Parathyroid adenoma (tissue), 2 donors: Measurements from ENCODE around the gene HAPSTR1.

ENCODE experiments used
- H2AFZ ChIP-seq: fragments of 300-600 bp; sonication (generic); one replicate; pipeline ENCODE4 v1.7.0; 2017; ENCODE audit warnings: antibody characterized with exemption, mild to moderate bottlenecking
- H3K27ac ChIP-seq: fragments of 300-600 bp; sonication (generic); one replicate; pipeline ENCODE4 v1.7.0; 2017
- H3K27me3 ChIP-seq: fragments of 300-600 bp; sonication (generic); one replicate; pipeline ENCODE4 v1.7.0; 2017; ENCODE audit warnings: low read length; ENCODE audit not compliant: control insufficient read depth, insufficient read depth
- H3K36me3 ChIP-seq: fragments of 300-600 bp; sonication (generic); one replicate; pipeline ENCODE4 v1.7.0; 2017; ENCODE audit warnings: low read length; ENCODE audit not compliant: control insufficient read depth, insufficient read depth
- H3K4me1 ChIP-seq: fragments of 300-600 bp; sonication (generic); one replicate; pipeline ENCODE4 v1.7.0; 2017; ENCODE audit warnings: control low read depth
- H3K4me2 ChIP-seq: fragments of 300-600 bp; sonication (generic); one replicate; pipeline ENCODE4 v1.7.0; 2017; ENCODE audit warnings: low read length
- H3K4me3 ChIP-seq: fragments of 300-600 bp; sonication (generic); one replicate; pipeline ENCODE4 v1.7.0; 2017; ENCODE audit warnings: low read depth, low read length
- H3K79me2 ChIP-seq: fragments of 300-600 bp; sonication (generic); one replicate; pipeline ENCODE4 v1.7.0; 2017; ENCODE audit warnings: control low read depth
- H3K9ac ChIP-seq: fragments of 300-600 bp; sonication (generic); one replicate; pipeline ENCODE4 v1.7.0; 2017; ENCODE audit warnings: mild to moderate bottlenecking
- H3K9me3 ChIP-seq: fragments of 300-600 bp; sonication (generic); one replicate; pipeline ENCODE4 v1.7.0; 2017; ENCODE audit warnings: low read length; ENCODE audit not compliant: control insufficient read depth
- CTCF ChIP-seq: fragments of 300-600 bp; sonication (generic); IDR thresholded peaks from one replicate; pipeline ENCODE4 v1.7.0; 2017; ENCODE audit warnings: antibody characterized with exemption, mild to moderate bottlenecking
- donor health status: primary hyperparathyroidism.

HAPSTR1 gene

DNA sequence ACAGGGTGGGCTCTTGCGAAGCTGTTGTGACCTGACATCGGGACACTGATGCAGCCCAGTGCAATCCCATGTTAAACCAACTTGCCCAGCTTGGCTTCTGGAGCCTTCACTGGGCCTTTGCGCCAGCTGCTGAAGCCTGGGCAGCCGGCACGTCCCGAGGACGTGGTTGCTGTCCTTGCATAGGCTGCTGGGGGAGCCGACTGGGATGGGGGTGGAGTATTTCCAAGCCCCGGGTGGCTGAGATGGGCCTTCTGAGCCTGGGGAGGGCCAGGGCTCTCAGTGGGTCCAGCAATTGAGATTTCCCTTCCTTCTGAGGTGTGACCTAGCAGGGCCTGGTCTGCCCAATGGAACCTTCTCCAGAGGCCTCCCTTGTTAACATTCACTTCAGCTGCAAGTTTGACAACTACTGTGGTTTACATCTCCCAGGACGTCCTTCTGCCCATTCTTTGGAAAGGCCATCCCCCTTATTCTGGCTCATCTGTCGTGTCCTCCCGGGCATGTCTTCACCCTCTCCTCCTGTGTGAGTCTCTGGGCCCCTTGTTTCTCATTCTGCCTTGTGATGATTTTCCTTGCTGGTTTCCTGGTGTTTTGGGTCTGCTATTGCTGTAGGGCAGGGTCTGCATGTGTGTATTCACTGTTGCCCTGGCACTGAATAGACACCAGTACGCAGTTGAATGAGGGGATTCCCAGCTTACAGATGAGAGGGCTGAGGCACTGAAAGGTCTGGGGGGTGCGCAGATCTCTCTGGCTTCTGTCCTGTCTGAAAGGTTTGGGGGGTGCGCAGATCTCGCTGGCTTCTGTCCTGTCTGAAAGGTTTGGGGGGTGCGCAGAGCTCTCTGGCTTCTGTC is 34.4 kb downstream of the HAPSTR1 start:
- no peak overlapping the region for H3K27ac ChIP-seq
- no peak overlapping the region for H3K4me2 ChIP-seq
- H3K4me3 ChIP-seq: no peak overlapping the region
- H3K36me3 ChIP-seq: no peaks in the 10 kb centered on the region
- TF ChIP-seq CTCF: no peak
- no peaks in the 10 kb centered on the region for H3K27me3 ChIP-seq
- H3K9me3 ChIP-seq: no peaks in the 10 kb centered on the region
- peaks cover 17% of the 10 kb centered on the region for H3K79me2 ChIP-seq
- H3K9ac ChIP-seq: no peak overlapping the region
- H2AFZ ChIP-seq: no peak overlapping the region
- peaks cover 10% of the 10 kb centered on the region for H3K4me1 ChIP-seq

DNA sequence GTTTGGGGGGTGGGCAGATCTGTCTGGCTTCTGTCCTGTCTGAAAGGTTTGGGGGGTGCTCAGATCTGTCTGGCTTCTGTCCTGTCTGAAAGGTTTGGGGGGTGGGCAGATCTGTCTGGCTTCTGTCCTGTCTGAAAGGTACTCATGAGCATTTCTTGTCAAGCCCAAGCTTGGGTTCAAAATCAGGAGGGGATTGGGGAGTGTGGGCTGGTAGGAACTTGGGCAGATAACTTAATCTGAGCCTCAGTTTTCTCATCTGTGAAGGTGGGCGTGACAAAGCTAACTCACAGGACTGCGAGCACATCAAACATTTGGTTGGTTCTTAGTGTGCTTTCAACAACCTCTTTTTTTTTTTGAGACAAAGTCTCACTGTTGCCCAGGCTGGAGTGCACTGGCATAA is 35.2 kb downstream of the HAPSTR1 start:
- Histone ChIP-seq H3K4me1 (peaks cover 10% of the 10 kb centered on the region), H3K27ac (no peak overlapping the region), H3K4me3 (no peak overlapping the region), H3K36me3 (no peaks in the 10 kb centered on the region), H3K9ac (no peak overlapping the region), H3K4me2 (no peak overlapping the region), H3K79me2 (peaks cover 12% of the 10 kb centered on the region), H3K27me3 (no peaks in the 10 kb centered on the region), H3K9me3 (no peaks in the 10 kb centered on the region), H2AFZ (no peak overlapping the region)
- no peak for TF ChIP-seq CTCF

DNA sequence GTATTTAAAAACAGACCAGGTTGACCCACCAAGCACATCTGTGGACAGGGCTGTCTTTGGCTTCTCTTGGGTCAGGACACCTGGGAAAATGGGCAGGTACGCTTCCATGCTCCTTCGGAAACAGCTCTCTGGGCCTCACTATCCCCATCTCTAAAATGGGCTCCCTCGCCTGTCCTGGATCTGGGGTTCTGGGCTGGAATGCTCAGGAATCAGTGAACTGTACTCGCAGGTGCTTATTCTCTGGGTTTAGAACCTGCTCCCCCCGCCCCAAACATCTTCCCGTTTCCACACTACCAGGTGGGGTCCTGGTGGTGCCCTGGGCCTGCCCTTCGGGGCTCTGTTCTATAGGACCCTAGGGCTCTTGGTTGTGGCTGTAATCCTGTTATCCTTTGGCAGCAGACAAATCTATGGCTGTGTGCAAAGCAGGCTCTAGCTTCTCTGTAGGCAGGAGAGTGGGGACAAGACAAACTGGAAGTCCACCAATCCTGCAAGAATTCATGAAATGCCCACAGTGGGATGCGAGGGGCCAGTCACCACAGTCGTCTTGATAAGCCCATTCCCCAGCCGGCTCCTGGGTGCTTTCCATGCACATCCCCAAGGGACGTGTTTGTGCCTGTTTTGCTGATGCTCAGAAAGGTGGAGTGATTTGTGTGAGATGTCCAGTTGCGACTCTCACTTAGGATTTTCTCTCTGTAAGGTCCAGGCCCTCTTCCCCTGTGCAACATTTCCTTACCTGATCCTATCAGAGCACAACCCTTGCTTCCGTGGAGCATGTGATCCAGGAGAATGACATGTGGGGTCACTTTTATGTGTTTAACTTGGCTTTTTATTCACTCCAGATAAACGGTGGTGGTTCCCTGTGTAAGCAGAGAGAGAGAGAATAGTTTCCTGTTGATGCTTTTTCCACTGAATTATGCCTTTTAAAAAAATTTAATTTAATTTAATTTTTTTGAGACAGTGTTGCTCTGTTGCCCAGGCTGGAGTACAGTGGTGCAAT is 37.2 kb downstream of the HAPSTR1 start:
- Histone ChIP-seq H3K9ac (no peak overlapping the region), H3K4me3 (no peak overlapping the region), H3K9me3 (no peaks in the 10 kb centered on the region), H3K27ac (no peak overlapping the region), H2AFZ (no peak overlapping the region), H3K79me2 (peaks cover 7% of the 10 kb centered on the region), H3K27me3 (no peaks in the 10 kb centered on the region), H3K4me1 (peaks cover 6% of the 10 kb centered on the region), H3K36me3 (no peaks in the 10 kb centered on the region), H3K4me2 (no peak overlapping the region)
- no peak for TF ChIP-seq CTCF

- no peak overlapping the region for H3K27ac ChIP-seq
- no peak overlapping the region for H3K4me3 ChIP-seq
- H3K9me3 ChIP-seq: no peaks in the 10 kb centered on the region
- no peak for TF ChIP-seq CTCF
- H3K4me1 ChIP-seq: peaks cover 5% of the 10 kb centered on the region
- H3K9ac ChIP-seq: no peak overlapping the region
- no peaks in the 10 kb centered on the region for H3K79me2 ChIP-seq
- H3K36me3 ChIP-seq: no peaks in the 10 kb centered on the region
- H3K4me2 ChIP-seq: no peak overlapping the region
- no peaks in the 10 kb centered on the region for H3K27me3 ChIP-seq
- no peak overlapping the region for H2AFZ ChIP-seq
Observed at GRCh38 chr16:9134306-9134705, 42.9 kb downstream of the HAPSTR1 start.
